GM12878 (cell line): ENCODE measurements around the gene ATOSA. TPM values are rescaled to one million over a fixed set of nuclear protein-coding genes. Genes with fewer than 3 reads are reported as not detected.

Experiments
- ATAC-seq: fragments of 200-7000 bp; cut with Tn5 transposase; 3 replicates; pipeline ENCODE4 v1.9.1; 2020; ENCODE audit warnings: mild to moderate bottlenecking, moderate library complexity
- BruUV-seq: library from RNA; stranded (reverse); fragments of 400-500 nt; replicated peaks from 2 replicates; lab custom pipeline; 2021; lab: Mats Ljungman, UMichigan
- CTCF ChIA-PET: fragments of 300-600 bp; sonication (Branson Sonifier 250); formaldehyde crosslinking; extraction: SDS; loops from one replicate; lab custom pipeline; 2021; ENCODE audit warnings: inconsistent platforms; lab: Yijun Ruan, JAX
- POLR2A ChIA-PET: fragments of 350-600 bp; formaldehyde crosslinking; extraction: SDS; loops from one replicate; lab custom pipeline; 2021; ENCODE audit warnings: inconsistent platforms; lab: Charles Lee
- RAD21 ChIA-PET: fragments of 300-600 bp; sonication (Branson Sonifier 250); formaldehyde crosslinking; loops from one replicate; lab custom pipeline; 2023; ENCODE audit warnings: antibody characterized with exemption; ENCODE audit not compliant: unreplicated experiment; lab: Charles Lee
- SMC1A ChIA-PET: fragments of 300-600 bp; sonication (Branson Sonifier 250); formaldehyde crosslinking; loops from one replicate; lab custom pipeline; 2023; ENCODE audit not compliant: unreplicated experiment, uncharacterized antibody; lab: Charles Lee
- DNase-seq: peaks from one replicate; pipeline ENCODE4 v3.0.0-alpha.2; 2011; ENCODE audit warnings: low read depth, low spot score
- FAIRE-seq: peaks from 3 replicates; lab custom pipeline; 2011; peaks lifted over from hg19 to GRCh38; lab: Jason Lieb, UNC
- H2AFZ ChIP-seq: 2 replicates; pipeline ENCODE4 v1.6.0; 2011; ENCODE audit warnings: low read depth, low read length, control low read depth; ENCODE audit not compliant: control insufficient read depth
- H3K27ac ChIP-seq: 2 replicates; pipeline ENCODE4 v1.5.1; 2011; ENCODE audit warnings: control low read depth; ENCODE audit not compliant: control insufficient read depth, insufficient read depth
- H3K27me3 ChIP-seq, 2 experiments: replicated peaks in 1 of 2; 2 replicates each; pipeline versions ENCODE4 v1.6.0 to v1.6.1; 2011; ENCODE audit warnings: low read length in 1 of 2; ENCODE audit not compliant: control insufficient read depth in 2 of 2, insufficient read depth in 2 of 2
- H3K36me3 ChIP-seq, 2 experiments: 2 replicates each; pipeline ENCODE4 v1.5.1; 2011; ENCODE audit warnings: low read length in 1 of 2; ENCODE audit not compliant: control insufficient read depth in 2 of 2, insufficient read depth in 2 of 2
- H3K4me1 ChIP-seq: 2 replicates; pipeline ENCODE4 v1.6.1; 2011; ENCODE audit warnings: mild to moderate bottlenecking, low read length, moderate library complexity, mixed read lengths; ENCODE audit not compliant: control insufficient read depth, insufficient read depth
- H3K4me2 ChIP-seq: 2 replicates; pipeline ENCODE4 v1.6.0; 2011; ENCODE audit warnings: control low read depth; ENCODE audit not compliant: control insufficient read depth, insufficient read depth
- H3K4me3 ChIP-seq: fragments of 200-600 bp; sonication (generic); 2 replicates; pipeline ENCODE4 v1.5.1; 2016
- H3K79me2 ChIP-seq: 2 replicates; pipeline ENCODE4 v1.6.0; 2011; ENCODE audit warnings: low read length; ENCODE audit not compliant: control insufficient read depth, insufficient read depth
- H3K9ac ChIP-seq: 2 replicates; pipeline ENCODE4 v1.8.0; 2011; ENCODE audit warnings: low read length, control low read depth, mixed read lengths; ENCODE audit not compliant: control insufficient read depth, insufficient read depth
- H3K9me3 ChIP-seq: replicated peaks from 3 replicates; pipeline ENCODE4 v1.5.1; 2011; ENCODE audit warnings: mild to moderate bottlenecking, low read length; ENCODE audit not compliant: control insufficient read depth, insufficient read depth
- H4K20me1 ChIP-seq: 2 replicates; pipeline ENCODE4 v1.6.0; 2011; ENCODE audit not compliant: control insufficient read depth, insufficient read depth
- ATF7 ChIP-seq: fragments of 450-650 bp; IDR thresholded peaks from 2 replicates; pipeline ENCODE4 v1.6.1; 2016; ENCODE audit warnings: low read depth, mild to moderate bottlenecking
- CHD1 ChIP-seq: IDR thresholded peaks from 2 replicates; pipeline ENCODE4 v1.6.1; 2012; ENCODE audit warnings: low read depth, low read length, improper control_type of control experiment
- GABPA ChIP-seq: IDR thresholded peaks from 2 replicates; pipeline ENCODE4 v1.6.1; 2014; ENCODE audit warnings: antibody characterized with exemption, low read depth, mild to moderate bottlenecking, inconsistent platforms
- HCFC1 ChIP-seq: fragments of 150-350 bp; IDR thresholded peaks from 2 replicates; pipeline ENCODE4 v1.6.1; 2014; ENCODE audit warnings: low read length
- IRF4 ChIP-seq: IDR thresholded peaks from 2 replicates; pipeline ENCODE4 v1.6.1; 2011; ENCODE audit warnings: low read depth, low read length
- JUNB ChIP-seq: IDR thresholded peaks from 2 replicates; pipeline ENCODE4 v1.6.1; 2016; ENCODE audit warnings: antibody characterized with exemption, mild to moderate bottlenecking
- MYC ChIP-seq: IDR thresholded peaks from 2 replicates; pipeline ENCODE4 v1.6.1; 2011; ENCODE audit warnings: mild to moderate bottlenecking, low read length, moderate library complexity, inconsistent platforms; ENCODE audit not compliant: insufficient read depth, insufficient replicate concordance, insufficient read length, severe bottlenecking
- NFYA ChIP-seq: IDR thresholded peaks from 2 replicates; pipeline ENCODE4 v1.6.1; 2011; ENCODE audit warnings: low read depth, mild to moderate bottlenecking, low read length, improper control_type of control experiment, borderline replicate concordance
- NFYB ChIP-seq: IDR thresholded peaks from 2 replicates; pipeline ENCODE4 v1.6.1; 2011; ENCODE audit warnings: low read depth, mild to moderate bottlenecking, low read length, improper control_type of control experiment, moderate library complexity; ENCODE audit not compliant: insufficient read depth
- RUNX3 ChIP-seq: IDR thresholded peaks from 2 replicates; pipeline ENCODE4 v1.6.1; 2012; ENCODE audit warnings: low read length, inconsistent platforms
- SP1 ChIP-seq: IDR thresholded peaks from one replicate; pipeline ENCODE4 v1.6.1; 2011; ENCODE audit warnings: low read depth, low read length
- TBL1XR1 ChIP-seq: IDR thresholded peaks from 2 replicates; pipeline ENCODE4 v1.6.1; 2012; ENCODE audit warnings: low read depth, low read length, improper control_type of control experiment
- TCF12 ChIP-seq: IDR thresholded peaks from 2 replicates; pipeline ENCODE4 v1.6.1; 2011; ENCODE audit warnings: low read depth, mild to moderate bottlenecking, low read length
- WGBS: methylation state at CpG from one replicate; pipeline ENCODE4 v1.1.6; 2016; ENCODE audit warnings: low lambda C conversion rate; ENCODE audit not compliant: insufficient replicate concordance, insufficient coverage; ENCODE audit errors: missing lambda C conversion rate; 5-methylcytosine and 5-hydroxymethylcytosine counted together
- in situ Hi-C: fragments of 300-500 bp; cut with MboI; formaldehyde crosslinking; loops from 9 replicates; pipeline ENCODE4 v1.14.3; 2018; ENCODE audit warnings: mixed read lengths
- intact Hi-C: fragments of 100-400 bp; cut with micrococcal nuclease; formaldehyde crosslinking; loops from one replicate; pipeline ENCODE4 v1.14.2; 2022; ENCODE audit not compliant: unreplicated experiment
- polyA plus RNA-seq, 11 experiments: library from polyadenylated mRNA; depleted of rRNA in 4 of 11; unstranded in 6 of 11; stranded (reverse) in 5 of 11; fragments of >200 nt; fragmentation: Nextera tagmentation in 4 of 11; fragmentation: Illumina TruSeq in 1 of 11; extraction: Ambion mirVana in 4 of 11; extraction: Trizol in 1 of 11; gene quantifications; 1 replicate in 1 of 11; 2 replicates in 10 of 11; pipeline versions ENCODE4 v1.2.1 to v1.2.3, GENCODE V29; 2011 to 2016; ENCODE audit warnings: inconsistent platforms in 2 of 11, missing spikeins in 2 of 11, low read depth in 1 of 11
- total RNA-seq, 4 experiments: library from RNA; depleted of rRNA in 3 of 4; stranded (reverse); fragments of >200 nt in 3 of 4; fragmentation: Illumina TruSeq in 1 of 4; extraction: Trizol in 1 of 4; gene quantifications; 2 replicates each; pipeline versions ENCODE4 v1.2.1 to v1.2.3, GENCODE V29; 2013 to 2021
- TF ChIP-seq, protein P1 (sequence below): fragments of 450-650 bp; IDR thresholded peaks from 2 replicates; pipeline ENCODE4 v1.6.1; 2017; ENCODE audit warnings: mild to moderate bottlenecking
- TF ChIP-seq, protein P2 (sequence below): fragments of 450-650 bp; IDR thresholded peaks from 2 replicates; pipeline ENCODE4 v1.6.1; 2017; ENCODE audit warnings: mild to moderate bottlenecking, low read depth, inconsistent platforms; ENCODE audit not compliant: poor library complexity, severe bottlenecking

ATOSA gene
- total and polyA plus RNA-seq, 10 of the 15 experiments (the other 5 are each of a cell fraction or from before 2014, with no cell fraction given): 6.8 to 24.3 (median 14.6) TPM

DNA sequence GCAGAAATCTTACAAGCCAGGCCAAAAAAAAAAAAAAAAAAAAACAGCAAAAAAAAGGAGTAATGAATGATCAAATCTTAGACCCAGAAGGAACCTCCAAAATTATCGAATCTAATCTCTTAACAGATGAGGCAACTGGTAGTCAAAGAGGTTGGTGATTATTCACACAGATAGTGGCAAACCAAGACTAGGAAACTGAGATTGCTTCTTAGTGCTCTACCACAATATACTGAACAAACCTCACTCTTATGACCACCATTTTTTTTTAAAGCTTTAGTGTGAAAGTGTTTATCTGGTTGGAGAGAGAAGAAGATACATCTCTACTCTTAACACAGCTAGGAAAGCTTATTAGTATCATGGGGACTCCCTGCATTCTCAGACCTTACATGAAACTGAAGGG lies 17.3 kb downstream of the ATOSA start:
- no peak overlapping the region for H2AFZ ChIP-seq
- in situ Hi-C loops: no loop called here
- H4K20me1 ChIP-seq: no peaks in the 10 kb centered on the region
- DNase-seq: no peak
- intact Hi-C loops: no loop called here
- ChIA-PET CTCF (interaction anchor here (1.4 kb wide), 1 partner anchor 15 kb away, joined by 4 read pairs; no protein-coding TSS in a partner anchor), POLR2A (no interaction called here), RAD21 (no interaction called here), SMC1A (interaction anchor here (0.8 to 1.8 kb wide), 5 partner anchors 12 to 25 kb away, joined by 3 to 5 read pairs (median 4); no protein-coding TSS in a partner anchor)
- H3K79me2 ChIP-seq: no peaks in the 10 kb centered on the region
- no TSS peak for BruUV-seq
- ATAC-seq: no peak
- no peaks in the 10 kb centered on the region for H3K9me3 ChIP-seq
- 36% methylated on average over 1 of the region's 1 CpG for WGBS
- TF ChIP-seq GABPA: no peak
- no peak for TF ChIP-seq RUNX3
- no peak for TF ChIP-seq NFYA
- no peak for TF ChIP-seq TBL1XR1
- no peak for TF ChIP-seq IRF4
- TF ChIP-seq CHD1: no peak
- TF ChIP-seq, protein P1, sequence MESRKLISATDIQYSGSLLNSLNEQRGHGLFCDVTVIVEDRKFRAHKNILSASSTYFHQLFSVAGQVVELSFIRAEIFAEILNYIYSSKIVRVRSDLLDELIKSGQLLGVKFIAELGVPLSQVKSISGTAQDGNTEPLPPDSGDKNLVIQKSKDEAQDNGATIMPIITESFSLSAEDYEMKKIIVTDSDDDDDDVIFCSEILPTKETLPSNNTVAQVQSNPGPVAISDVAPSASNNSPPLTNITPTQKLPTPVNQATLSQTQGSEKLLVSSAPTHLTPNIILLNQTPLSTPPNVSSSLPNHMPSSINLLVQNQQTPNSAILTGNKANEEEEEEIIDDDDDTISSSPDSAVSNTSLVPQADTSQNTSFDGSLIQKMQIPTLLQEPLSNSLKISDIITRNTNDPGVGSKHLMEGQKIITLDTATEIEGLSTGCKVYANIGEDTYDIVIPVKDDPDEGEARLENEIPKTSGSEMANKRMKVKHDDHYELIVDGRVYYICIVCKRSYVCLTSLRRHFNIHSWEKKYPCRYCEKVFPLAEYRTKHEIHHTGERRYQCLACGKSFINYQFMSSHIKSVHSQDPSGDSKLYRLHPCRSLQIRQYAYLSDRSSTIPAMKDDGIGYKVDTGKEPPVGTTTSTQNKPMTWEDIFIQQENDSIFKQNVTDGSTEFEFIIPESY: no peak
- TF ChIP-seq ATF7: no peak
- TF ChIP-seq, protein P2, sequence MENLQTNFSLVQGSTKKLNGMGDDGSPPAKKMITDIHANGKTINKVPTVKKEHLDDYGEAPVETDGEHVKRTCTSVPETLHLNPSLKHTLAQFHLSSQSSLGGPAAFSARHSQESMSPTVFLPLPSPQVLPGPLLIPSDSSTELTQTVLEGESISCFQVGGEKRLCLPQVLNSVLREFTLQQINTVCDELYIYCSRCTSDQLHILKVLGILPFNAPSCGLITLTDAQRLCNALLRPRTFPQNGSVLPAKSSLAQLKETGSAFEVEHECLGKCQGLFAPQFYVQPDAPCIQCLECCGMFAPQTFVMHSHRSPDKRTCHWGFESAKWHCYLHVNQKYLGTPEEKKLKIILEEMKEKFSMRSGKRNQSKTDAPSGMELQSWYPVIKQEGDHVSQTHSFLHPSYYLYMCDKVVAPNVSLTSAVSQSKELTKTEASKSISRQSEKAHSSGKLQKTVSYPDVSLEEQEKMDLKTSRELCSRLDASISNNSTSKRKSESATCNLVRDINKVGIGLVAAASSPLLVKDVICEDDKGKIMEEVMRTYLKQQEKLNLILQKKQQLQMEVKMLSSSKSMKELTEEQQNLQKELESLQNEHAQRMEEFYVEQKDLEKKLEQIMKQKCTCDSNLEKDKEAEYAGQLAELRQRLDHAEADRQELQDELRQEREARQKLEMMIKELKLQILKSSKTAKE: no peak
- TF ChIP-seq SP1: no peak
- TF ChIP-seq NFYB: no peak
- TF ChIP-seq HCFC1: no peak
- TF ChIP-seq JUNB: no peak
- no peak for TF ChIP-seq MYC
- no peak for TF ChIP-seq TCF12
- H3K27ac ChIP-seq: no peak overlapping the region
- H3K36me3 ChIP-seq: peaks cover 0 to 14% of the 10 kb centered on the region in 2 experiments; a peak in 2 of 4 replicates
- H3K4me3 ChIP-seq: no peak overlapping the region
- H3K4me2 ChIP-seq: no peak overlapping the region
- H3K9ac ChIP-seq: no peak overlapping the region
- H3K27me3 ChIP-seq: no peaks in the 10 kb centered on the region
- H3K4me1 ChIP-seq: peaks cover 15% of the 10 kb centered on the region
- no peak for FAIRE-seq
